Hematopoietic multipotent progenitor cell treated with erythropoietin and hydrocortisone succinate and interleukin-3 and kit ligand, for 8 days (in vitro differentiated cells): ENCODE measurements around the gene HPX.
"Not testable (repeated sequence)": the region's sequence is repeated elsewhere in the genome, so short reads cannot be mapped to it uniquely, and the experiment has no call there.

Experiments used
- DNase-seq: peaks from one replicate; pipeline ENCODE4 v3.0.0-alpha.2; 2015

The HPX gene

DNA sequence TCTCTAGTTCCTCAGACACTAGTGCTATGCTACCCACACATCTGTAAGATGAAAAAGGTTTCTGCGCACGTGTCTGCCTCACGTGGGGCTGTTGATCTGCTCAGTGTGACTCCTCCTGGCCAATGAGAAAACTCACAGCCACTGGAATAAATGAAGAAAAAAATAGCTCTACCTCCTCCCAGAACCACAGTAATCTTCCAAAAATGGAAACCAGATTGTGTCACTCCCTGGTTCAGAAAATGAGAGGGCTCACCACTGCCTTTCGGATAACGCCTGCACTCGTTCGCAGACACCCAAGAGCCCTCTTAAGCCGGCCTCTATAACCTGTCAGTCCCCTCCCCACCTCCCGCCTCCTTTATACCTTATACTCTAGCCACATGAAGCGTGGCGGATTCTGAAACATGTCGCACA is 27.0 kb downstream of the HPX start:
- no peak for DNase-seq

DNA sequence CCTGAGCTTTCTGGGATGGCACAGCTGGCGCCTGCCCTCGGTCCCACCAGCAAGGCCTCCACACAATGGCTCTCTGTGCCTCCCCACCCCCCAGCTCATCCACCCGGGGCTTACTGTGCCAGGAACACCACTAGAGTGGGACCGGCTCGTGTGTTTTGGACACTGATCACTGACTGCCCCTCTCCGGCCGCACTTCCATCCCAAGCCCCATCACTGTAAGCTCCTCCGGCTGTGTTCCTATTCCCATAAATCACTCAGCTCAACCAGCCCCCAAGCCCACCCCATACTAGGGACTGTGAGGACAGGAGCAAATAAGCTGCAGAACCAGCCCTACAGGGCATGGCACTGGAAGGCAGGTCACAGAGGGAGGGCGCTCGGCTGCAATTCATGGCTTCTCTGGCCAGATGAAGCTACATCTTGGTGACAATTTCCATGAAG is 29.2 kb downstream of the HPX start:
- no peak for DNase-seq

DNA sequence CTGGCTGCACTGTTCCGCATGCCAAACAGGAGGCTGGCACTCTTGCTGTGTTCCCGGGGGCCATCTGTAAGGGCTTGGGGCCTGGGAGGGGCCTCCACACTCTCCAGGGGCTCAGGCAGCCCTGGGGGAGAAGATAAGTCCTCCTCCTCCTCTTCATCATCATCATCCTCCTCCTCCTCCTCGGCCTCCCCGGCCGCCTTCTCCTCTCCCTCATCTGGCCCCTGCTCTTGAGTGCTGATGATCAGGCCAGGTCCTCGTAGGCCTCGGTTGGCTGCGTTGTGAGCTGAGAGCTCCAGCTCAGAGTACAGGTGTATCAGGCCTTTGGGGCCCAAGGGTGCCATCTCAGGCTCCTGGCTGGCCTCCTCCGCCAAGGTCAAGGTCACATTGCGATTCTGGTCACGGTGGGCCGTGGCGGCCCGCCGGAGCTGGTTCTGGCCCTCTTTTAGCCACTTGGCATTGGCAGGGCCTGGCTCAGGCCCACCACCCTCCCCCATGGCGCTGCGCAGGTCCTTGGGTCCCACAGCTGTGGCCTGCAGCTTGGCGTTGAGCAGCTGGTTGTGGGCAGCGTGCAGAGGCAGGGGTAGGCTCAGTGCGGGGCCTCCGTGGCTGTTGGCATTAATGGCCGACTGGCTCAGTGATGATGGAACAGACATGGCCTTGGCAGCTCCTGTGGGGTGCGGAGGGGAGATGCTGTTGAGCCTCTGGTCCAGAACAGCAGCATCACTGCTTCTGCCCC is 29.9 kb downstream of the HPX start:
- DNase-seq, result no peak

DNA sequence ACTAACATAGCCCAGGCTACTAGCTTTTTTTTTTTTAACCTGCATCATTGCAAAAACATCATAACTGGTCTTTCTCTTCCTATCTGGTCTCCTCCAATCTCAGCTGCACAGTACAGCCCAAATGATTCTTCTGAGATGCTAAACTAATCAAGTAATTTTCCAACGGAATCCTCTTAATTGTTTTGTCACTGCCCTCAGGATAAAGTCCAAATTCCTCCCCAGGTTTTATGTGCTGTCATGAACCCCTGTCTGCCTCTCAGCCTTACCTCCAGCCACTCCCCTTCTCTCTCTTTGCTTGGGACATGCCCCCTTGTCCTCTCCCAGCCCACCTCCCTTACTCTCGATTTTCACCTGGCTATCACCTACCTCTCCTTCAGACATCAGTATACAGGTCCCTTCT is 34.4 kb downstream of the HPX start:
- DNase-seq, result no peak

DNA sequence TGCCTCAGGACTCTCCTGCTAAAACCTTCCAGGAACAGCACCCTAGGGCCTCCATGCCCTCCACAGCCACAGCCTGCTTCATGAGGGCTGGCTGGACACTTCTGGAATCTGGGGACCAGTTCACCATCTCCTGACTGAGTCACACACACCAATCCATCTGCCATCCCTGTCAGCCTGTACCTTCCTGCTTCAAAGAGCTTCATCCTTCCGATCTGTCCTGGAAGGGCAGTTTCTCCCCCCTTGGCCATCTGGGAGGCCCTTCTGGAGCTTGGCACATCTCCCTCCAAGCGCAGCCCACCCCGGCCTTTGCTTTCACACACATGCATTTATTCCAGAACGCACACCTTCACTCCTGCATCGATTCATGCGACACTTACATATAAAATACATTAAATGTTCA is 34.9 kb downstream of the HPX start:
- no peak for DNase-seq

DNA sequence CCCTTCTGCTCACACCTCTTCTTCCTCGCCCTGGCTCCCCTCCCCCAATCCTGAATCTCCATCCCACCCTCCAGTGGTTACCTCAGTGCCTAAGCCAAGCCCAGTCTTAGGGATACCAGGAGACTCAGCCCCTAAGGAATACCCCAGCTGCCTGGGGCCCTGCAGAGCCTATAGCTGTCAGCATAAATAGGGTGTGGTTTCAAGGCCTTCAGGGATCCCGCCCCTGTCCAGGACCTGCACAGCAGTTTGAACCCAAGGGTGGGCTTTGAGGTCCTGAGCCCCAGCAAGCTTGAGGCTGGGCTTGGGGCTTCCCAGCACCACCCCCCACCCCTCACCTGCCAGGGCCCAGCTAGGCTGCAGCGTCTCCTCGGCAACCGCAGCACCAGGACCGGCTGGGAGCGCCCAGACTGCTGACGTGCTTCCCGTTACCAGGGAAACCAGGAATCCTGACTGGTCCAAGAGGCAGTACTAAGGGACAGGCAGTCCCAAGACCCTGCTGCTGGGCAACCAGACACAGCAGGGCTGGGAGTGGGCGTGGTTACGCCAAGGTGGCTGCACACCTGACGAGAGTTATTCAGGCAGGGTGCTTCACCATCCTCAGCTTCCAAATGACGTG is 35.6 kb downstream of the HPX start:
- DNase-seq, result no peak

DNA sequence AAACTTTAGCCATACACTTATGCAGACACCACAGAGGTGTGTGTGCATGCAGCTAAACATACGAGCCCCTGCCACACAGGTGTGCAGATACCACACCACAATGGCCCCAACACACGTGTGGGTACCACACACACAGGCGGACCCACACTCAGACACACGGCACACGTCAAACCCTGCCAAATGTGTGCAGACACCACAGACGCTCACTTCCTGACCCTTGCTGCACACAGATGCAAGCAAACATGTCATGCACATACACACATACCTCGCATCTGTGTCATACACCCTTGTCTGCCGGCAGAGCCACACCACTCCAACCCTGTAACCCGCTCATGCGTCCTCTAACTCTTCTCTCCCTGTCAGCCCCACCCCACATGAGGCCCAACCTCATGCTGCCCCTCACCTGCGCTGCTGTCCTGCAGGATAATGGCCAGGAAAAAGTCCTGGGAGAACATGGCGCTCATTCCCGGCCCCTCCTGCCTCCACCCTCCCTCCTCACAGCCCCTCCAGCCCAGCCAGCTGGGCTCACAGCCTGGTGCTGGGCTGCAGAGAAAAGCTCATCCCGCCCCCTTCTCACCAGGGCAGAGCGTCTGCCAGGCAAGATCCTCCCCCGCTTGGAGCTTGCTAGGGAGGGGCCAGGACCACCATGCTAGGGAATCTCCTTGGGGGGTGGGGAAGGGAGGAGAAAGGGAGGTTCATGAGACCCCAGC is 36.3 kb downstream of the HPX start:
- no peak for DNase-seq

DNA sequence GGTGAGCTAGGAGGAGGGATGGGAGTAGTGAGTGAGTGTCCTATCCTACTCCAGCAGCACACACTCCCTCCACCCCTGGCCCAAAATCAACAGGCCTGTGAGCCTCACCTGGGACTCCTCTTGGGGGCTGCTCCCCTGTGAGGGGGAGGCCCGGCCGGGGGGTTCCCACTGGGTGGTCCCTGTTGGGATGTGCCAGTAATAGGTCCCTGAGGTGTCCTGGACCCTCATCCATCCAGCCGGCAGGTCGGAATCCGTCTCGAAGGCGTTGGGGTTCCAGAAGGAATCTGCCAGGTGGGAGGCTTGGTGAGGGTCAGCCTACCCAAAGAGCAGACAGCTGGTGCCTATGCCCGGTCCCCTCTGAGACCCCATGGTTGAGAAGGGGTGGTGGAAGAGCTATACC is 37.2 kb downstream of the HPX start:
- DNase-seq, result no peak

DNA sequence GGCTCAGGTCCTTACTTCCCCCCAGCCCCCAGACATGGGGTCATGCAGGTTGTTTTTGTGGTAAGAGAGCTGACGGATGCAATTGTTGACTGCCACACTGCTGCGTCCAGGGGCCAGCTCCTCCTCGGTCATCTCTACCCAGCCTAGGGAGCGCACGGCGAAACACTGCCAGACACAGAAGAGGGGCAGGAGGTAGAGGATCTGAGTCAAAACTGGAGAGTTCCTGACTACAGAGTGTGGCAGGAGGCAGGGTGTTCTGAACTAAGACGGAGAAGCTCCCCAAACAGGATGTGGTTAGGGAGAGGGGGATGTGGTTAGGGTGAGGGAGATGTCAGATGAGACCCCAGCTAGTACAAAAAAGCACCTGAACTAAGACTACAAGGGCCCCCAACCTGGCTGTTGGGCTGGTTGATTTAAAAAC is 38.2 kb downstream of the HPX start:
- peak; percentile 40 for DNase-seq

DNA sequence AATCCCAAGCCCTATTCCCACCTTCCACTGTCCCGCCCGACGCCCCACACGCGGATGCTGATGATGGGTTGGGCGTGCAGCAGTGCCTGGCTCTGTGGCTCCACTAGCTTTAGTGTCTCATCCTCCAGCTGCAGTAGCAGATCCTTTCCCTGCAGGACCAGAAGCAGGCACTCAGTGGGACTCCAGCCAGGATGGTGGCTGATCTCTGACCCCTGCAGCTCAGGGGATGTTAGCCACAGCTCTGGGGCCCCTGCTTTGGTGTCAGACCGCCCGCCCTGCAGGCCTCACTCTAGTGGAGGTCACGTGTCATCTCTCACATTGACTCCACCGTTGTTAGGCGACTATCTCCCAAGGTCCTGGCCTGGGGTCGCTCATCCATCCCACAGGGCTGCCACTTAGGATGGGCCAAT is 38.7 kb downstream of the HPX start:
- no peak for DNase-seq

DNA sequence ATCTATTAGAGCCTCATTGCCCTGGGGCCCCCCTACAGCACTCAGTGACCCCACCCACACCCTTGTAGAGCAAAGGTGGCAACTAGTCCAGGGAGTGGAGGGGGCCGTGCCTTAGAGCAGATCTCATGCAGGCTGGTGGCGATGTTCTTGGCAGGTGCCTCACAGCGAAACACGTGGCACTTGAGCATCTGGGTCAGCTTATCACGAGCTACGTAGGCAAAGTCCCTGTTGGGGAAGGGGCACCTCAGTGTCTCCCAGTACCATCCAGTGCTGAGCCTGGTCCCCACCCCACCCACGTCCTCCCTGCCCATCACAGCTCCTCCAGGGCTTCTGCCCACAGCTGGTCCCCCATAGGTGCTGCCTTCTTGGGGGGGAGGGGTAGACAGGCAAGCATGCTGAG is 39.3 kb downstream of the HPX start:
- no peak for DNase-seq

DNA sequence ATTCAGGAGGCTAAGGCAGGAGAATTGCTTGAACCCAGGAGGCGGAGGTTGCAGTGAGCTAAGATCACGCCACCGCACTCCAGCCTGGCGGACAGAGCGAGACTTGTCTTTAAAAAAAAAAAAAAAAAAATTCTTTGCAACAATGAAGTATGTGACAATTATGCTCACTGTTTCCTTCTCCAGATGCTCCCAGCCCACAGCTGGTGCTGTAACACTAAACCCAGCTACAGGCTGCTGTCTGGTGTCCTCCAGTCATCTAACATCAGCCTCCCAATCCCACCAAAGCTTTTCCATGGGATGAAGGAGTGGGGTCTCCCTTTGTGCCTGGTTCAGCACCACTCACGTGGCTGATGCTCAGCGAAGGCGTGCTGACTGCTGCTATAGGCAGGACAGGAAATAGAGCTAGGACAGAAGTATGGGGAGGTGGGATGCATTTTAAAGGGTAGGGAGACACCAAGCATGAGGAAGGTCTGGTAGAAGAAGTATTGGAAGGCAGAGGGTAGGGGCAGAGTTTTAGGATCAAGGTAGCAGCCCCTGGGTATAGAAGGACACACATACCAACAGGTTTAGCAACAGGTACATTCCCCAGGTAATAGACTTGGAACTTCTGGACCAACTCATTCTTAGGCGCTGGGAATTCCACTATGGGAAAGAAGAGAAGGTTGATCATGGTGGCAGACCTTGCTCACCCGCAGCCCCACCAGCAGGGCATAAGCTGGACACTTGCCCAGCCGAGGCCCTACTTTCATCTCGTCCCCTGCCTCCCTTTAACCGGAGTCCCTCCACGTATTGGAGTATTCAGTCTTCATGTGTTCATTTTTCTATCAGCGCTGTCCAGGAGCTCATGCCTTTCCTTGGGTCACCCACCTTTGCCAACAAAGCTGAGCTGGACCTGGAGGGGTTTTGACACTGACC is 40.1 kb downstream of the HPX start:
- DNase-seq, result no peak

DNA sequence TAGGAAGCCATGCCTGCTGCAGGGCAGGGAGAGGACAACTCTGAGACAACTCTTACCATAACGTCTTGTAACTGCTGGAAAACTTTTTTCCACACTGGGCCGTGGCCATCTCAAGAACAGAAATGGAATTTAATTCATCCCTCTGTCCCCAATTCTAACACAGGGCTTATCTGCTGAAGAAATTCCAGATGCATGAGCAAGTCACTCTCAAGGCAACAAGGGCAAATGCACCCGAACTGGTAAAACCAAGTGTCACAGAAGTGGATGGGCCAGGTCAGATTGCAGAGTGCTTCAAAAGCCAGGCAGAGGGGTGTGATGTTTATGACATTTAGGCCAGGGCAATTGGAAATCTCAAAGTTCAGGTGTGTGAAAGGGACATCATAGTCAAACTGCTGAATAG is 43.2 kb downstream of the HPX start:
- DNase-seq, result no peak

DNA sequence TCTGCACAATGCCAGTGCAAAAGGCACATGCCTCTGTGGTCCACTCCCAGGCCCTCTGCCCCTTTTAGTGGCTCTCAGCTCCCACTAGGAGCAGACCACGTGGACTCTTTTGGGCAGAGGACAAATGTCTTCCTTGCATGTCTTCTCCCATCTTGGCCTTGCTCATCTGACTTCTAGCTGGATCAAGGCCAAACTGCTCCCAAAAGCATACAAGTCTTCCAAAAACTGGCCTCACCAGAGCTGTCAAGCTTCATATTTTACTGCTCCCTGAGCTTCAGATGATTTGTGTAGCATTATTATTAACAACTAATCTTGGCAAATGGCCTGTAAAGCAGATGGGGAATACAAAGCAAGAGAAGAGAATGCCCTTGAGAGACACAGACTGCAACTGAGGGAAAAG is 43.6 kb downstream of the HPX start:
- no peak for DNase-seq

DNA sequence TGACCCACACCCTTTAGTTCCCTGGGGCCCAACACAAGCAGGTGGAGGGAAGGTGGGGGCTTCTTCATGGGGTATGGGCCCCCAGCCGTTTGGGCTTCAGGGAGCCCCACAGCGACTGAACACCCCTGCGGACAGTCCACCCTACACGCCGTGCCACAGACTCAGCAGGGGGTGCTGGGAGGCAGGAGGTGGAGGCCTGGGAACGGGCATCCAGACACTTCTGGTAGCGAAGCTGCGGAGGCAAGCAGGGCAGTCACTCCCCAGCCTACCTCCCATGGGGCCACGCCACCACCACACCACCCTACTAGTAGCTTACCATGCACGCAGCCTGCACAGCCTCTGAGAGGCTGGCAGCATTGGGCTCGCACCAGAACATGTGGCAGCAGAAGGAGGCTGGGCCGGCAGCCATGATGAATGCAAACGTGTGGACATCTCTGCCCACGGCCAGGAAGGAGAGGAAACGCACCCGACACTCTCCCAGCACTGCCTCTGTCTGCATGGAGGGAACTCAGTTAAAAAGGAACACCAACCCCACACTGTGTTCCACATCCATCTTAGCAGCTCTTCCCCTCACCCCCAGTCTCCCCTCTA is 45.2 kb downstream of the HPX start:
- no peak for DNase-seq

DNA sequence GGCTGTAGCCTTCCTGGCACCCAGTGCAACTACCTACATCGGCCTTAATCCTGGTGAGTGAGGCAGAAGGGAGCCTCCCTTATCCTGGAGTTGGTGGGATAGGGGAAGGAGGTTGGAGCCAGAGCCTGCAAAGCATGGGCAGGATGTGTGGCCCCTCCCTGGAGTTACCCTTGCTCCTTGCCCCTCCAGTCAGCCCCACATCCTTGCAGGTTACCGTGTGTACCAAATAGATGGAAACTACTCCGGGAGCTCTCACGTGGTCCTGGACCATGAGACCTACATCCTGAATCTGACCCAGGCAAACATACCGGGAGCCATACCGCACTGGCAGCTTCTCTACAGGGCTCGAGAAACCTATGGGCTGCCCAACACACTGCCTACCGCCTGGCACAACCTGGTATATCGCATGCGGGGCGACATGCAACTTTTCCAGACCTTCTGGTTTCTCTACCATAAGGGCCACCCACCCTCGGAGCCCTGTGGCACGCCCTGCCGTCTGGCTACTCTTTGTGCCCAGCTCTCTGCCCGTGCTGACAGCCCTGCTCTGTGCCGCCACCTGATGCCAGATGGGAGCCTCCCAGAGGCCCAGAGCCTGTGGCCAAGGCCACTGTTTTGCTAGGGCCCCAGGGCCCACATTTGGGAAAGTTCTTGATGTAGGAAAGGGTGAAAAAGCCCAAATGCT is 46.7 kb downstream of the HPX start:
- no peak for DNase-seq

DNA sequence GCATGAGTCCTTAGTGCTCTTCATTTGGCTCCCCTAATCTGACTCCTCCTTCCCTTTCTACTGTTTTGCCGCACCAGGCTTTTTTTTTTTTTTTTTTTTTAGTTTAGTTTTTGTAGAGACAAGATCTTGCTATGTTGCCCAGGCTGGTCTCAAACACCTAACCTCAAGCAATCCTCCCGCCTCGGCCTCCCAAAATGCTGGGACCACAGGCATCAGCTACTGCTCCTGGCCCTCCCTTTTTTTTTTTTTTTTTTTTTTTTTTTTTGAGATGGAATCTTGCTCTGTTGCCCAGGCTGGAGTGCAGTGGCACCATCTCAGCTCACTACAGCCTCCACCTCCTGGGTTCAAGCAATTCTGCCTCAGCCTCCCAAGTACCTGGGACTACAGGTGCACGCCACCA is 48.5 kb downstream of the HPX start:
- DNase-seq, result not testable (repeated sequence)

DNA sequence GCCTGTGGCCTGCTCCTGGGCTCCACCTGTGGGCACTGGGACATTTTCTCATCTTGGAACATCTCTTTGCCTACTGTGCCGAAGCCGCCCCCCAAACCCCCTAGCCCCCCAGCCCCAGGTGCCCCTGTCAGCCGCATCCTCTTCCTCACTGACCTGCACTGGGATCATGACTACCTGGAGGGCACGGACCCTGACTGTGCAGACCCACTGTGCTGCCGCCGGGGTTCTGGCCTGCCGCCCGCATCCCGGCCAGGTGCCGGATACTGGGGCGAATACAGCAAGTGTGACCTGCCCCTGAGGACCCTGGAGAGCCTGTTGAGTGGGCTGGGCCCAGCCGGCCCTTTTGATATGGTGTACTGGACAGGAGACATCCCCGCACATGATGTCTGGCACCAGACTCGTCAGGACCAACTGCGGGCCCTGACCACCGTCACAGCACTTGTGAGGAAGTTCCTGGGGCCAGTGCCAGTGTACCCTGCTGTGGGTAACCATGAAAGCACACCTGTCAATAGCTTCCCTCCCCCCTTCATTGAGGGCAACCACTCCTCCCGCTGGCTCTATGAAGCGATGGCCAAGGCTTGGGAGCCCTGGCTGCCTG is 49.2 kb downstream of the HPX start:
- DNase-seq, result no peak

DNA sequence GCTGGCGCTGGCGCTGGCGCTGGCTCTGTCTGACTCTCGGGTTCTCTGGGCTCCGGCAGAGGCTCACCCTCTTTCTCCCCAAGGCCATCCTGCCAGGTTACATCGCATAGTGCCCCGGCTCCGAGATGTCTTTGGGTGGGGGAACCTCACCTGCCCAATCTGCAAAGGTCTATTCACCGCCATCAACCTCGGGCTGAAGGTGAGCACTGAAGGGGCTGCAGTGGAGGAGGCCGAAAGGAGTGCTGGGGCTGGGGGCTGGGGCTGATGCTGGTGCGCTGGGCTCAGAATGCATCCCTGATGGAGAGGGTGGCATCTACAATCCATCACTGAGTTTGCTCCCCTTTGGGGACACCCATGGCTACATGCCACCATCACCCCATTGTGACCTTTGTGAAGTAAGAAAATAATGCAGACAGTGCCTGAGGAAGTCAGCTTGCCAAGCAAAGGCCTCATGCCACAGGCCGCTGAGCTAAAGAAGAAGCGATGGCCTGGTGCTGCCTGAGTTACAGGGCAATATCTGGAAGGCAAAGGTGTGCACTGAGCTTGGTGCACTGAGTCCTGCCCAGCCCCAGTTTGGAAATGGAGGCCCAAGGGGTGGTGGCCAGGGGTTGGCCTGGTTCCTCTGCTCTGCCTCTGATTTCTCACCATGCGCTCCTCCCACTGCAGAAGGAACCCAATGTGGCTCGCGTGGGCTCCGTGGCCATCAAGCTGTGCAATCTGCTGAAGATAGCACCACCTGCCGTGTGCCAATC is 49.9 kb downstream of the HPX start:
- no peak for DNase-seq

DNA sequence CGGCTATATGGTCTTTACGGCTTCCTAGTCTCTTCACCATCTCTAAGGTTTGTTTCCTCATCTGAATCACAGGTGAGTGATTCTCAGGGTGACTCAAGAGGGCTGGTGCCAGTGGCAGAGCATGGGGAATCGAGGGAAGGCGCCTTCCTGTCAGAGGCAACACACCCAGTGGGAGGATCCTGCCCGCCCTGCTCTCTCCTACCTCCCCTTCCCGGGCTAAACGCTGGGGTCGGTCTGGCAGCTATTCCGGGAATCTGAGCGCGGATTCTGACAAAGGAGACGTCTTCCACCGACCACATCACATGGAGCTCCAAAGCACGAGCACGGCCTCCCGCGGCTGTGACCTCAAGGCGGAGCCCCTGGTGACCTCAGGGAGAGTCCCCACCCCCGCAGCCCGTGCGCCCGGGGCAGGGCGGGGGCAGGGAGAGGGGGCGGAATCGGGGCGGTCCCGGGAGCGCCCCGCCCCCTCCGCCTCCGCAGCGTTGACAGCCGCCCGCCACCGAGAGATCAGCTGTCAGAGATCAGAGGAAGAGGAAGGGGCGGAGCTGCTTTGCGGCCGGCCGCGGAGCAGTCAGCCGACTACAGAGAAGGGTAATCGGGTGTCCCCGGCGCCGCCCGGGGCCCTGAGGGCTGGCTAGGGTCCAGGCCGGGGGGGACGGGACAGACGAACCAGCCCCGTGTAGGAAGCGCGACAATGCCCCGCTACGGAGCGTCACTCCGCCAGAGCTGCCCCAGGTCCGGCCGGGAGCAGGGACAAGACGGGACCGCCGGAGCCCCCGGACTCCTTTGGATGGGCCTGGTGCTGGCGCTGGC is 50.7 kb downstream of the HPX start, which contains the start of gene SMPD1:
TSS of gene SMPD1 (plus strand) at position 570 of the 813 bp plus-strand sequence. CDS start at position 695, 125 bp downstream.
- peak; percentile 92 for DNase-seq
